BE2C (cell line): ENCODE measurements around the gene S100A5.
A peak's percentile ranks its signal among the peaks of the same experiment; 100 is the strongest.

Experiments used
- DNase-seq: peaks from one replicate; pipeline ENCODE4 v3.0.0-alpha.2; 2020
- H3K27me3 ChIP-seq: fragments of 250-450 bp; sonication (Bioruptor Pico); 2 replicates; pipeline ENCODE4 v1.5.1; 2020; ENCODE audit warnings: mild to moderate bottlenecking
- H3K36me3 ChIP-seq: fragments of 250-450 bp; sonication (Bioruptor Pico); 2 replicates; pipeline ENCODE4 v1.5.1; 2020; ENCODE audit warnings: mild to moderate bottlenecking
- H3K4me1 ChIP-seq: fragments of 250-450 bp; sonication (Bioruptor Pico); 2 replicates; pipeline ENCODE4 v1.5.1; 2020
- H3K4me3 ChIP-seq: 2 replicates; pipeline ENCODE4 v1.5.1; 2011; ENCODE audit warnings: low read depth, low read length
- H3K9me3 ChIP-seq: fragments of 250-450 bp; sonication (Bioruptor Pico); 2 replicates; pipeline ENCODE4 v1.5.1; 2020
- CTCF ChIP-seq: IDR thresholded peaks from 2 replicates; pipeline ENCODE4 v1.5.1; 2012; ENCODE audit warnings: mild to moderate bottlenecking, low read depth, low read length

Gene S100A5

GRCh38 chr1:153510984-153511410 lies 29.7 kb downstream of the S100A5 start:
- Histone ChIP-seq H3K4me3 (no peak overlapping the region), H3K4me1 (peaks cover 5% of the 10 kb centered on the region)

GRCh38 chr1:153509729-153510354 lies 30.9 kb downstream of the S100A5 start:
- Histone ChIP-seq H3K4me3 (no peak overlapping the region), H3K4me1 (peaks cover 5% of the 10 kb centered on the region), H3K9me3 (no peaks in the 10 kb centered on the region), H3K36me3 (no peaks in the 10 kb centered on the region), H3K27me3 (no peaks in the 10 kb centered on the region)
- peak; percentile 94 for TF ChIP-seq CTCF
- DNase-seq: peak; percentile 85

More at GRCh38 chr1:153510984-153511410, 29.7 kb downstream of the S100A5 start:
- peak; percentile 97 for TF ChIP-seq CTCF
- Histone ChIP-seq H3K27me3 (no peaks in the 10 kb centered on the region), H3K9me3 (no peaks in the 10 kb centered on the region), H3K36me3 (no peaks in the 10 kb centered on the region)
- DNase-seq: peak; percentile 94

- no peaks in the 10 kb centered on the region for H3K36me3 ChIP-seq
- H3K27me3 ChIP-seq: no peaks in the 10 kb centered on the region
- peaks cover 5% of the 10 kb centered on the region for H3K4me1 ChIP-seq
- TF ChIP-seq CTCF: no peak
- no peak overlapping the region for H3K4me3 ChIP-seq
- H3K9me3 ChIP-seq: no peaks in the 10 kb centered on the region
- DNase-seq: no peak
These were observed 31.7 kb downstream of the S100A5 start for GRCh38 chr1:153509036-153509435.

GRCh38 chr1:153507926-153508583 lies 32.7 kb downstream of the S100A5 start:
- no peak for TF ChIP-seq CTCF
- H3K4me3 ChIP-seq: no peak overlapping the region
- no peak for DNase-seq

GRCh38 chr1:153506831-153507413 lies 33.8 kb downstream of the S100A5 start:
- Histone ChIP-seq H3K27me3 (no peaks in the 10 kb centered on the region), H3K36me3 (no peaks in the 10 kb centered on the region), H3K4me3 (no peak overlapping the region), H3K9me3 (no peaks in the 10 kb centered on the region), H3K4me1 (peaks cover 21% of the 10 kb centered on the region)
- TF ChIP-seq CTCF: no peak
- no peak for DNase-seq

More at GRCh38 chr1:153507926-153508583, 32.7 kb downstream of the S100A5 start:
- peaks cover 11% of the 10 kb centered on the region for H3K4me1 ChIP-seq
- no peaks in the 10 kb centered on the region for H3K36me3 ChIP-seq
- H3K9me3 ChIP-seq: no peaks in the 10 kb centered on the region
- H3K27me3 ChIP-seq: no peaks in the 10 kb centered on the region

GRCh38 chr1:153506386-153506785 lies 34.3 kb downstream of the S100A5 start:
- H3K27me3 ChIP-seq: no peaks in the 10 kb centered on the region
- H3K9me3 ChIP-seq: no peaks in the 10 kb centered on the region
- TF ChIP-seq CTCF: no peak
- peaks cover 24% of the 10 kb centered on the region for H3K4me1 ChIP-seq
- DNase-seq: no peak
- no peak overlapping the region for H3K4me3 ChIP-seq
- no peaks in the 10 kb centered on the region for H3K36me3 ChIP-seq
